Measurements from ENCODE around the gene KCNA3.

KCNA3 gene

GRCh38 chr1:110700767-110701166 is 26.0 kb upstream of the KCNA3 start:
- Histone ChIP-seq H3K36me3 (ENCODE audit: control insufficient read depth, low read depth, low read length) (no peaks in the 10 kb centered on the region), H3K9me3 (ENCODE audit: control insufficient read depth, low read depth, low read length) (no peaks in the 10 kb centered on the region), H3K27ac (ENCODE audit: low read length) (no peak overlapping the region), H3K4me1 (ENCODE audit: control insufficient read depth, low read depth, low read length) (no peaks in the 10 kb centered on the region), H3K4me3 (ENCODE audit: low read length) (no peak overlapping the region), H3K9ac (ENCODE audit: low read length) (no peak overlapping the region), H3K27me3 (ENCODE audit: control insufficient read depth, insufficient read depth, low read length) (no peaks in the 10 kb centered on the region)

DNA sequence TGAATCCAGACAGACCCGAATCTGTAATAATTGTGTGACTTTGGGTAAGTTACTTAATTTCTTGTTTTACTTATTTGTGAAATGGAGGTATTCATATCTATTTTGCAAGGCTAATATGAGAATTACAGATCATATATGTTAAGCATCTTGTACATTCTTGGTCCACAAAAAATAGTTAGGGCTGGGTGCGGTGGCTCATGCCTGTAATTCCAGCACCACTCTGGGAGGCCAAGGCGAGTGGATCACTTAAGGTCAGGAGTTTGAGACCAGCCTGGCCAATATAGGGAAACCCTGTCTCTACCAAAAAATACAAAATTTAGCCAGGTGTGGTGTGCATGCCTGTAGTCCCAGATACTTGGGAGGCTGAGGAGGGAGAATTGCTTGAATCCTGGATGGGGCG is 22.9 kb upstream of the KCNA3 start:
- no peaks in the 10 kb centered on the region for H3K36me3 ChIP-seq (ENCODE audit: control insufficient read depth, low read depth, low read length)

DNA sequence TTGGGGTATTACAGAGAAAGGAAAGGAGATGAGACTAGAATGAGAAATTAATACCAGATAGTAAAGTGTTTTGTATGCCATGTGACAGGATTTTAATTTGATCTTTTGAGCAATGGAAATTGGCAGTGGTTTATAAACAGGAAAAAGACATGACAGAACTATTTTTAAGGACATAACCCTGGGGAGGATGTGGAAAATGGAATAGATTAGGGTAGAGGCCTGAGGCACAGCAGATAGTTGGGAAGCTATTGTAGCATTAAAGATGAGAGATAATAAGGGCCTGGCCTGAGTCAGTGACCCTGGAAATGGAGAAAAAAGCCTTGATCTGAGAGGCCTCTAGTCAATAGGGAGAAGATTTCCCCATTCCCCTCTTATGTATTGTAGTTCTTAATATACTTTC is 22.1 kb upstream of the KCNA3 start:
- no peak overlapping the region for H3K27ac ChIP-seq (ENCODE audit: low read length)
- no peaks in the 10 kb centered on the region for H3K4me1 ChIP-seq (ENCODE audit: control insufficient read depth, low read depth, low read length)
- no peak overlapping the region for H3K4me3 ChIP-seq (ENCODE audit: low read length)
- H3K36me3 ChIP-seq (ENCODE audit: control insufficient read depth, low read depth, low read length) = no peaks in the 10 kb centered on the region
- H3K9me3 ChIP-seq (ENCODE audit: control insufficient read depth, low read depth, low read length) = no peaks in the 10 kb centered on the region
- no peak overlapping the region for H3K9ac ChIP-seq (ENCODE audit: low read length)
- no peaks in the 10 kb centered on the region for H3K27me3 ChIP-seq (ENCODE audit: control insufficient read depth, insufficient read depth, low read length)

More for the DNA sequence above, 22.9 kb upstream of the KCNA3 start:
- no peaks in the 10 kb centered on the region for H3K9me3 ChIP-seq (ENCODE audit: control insufficient read depth, low read depth, low read length)
- no peaks in the 10 kb centered on the region for H3K4me1 ChIP-seq (ENCODE audit: control insufficient read depth, low read depth, low read length)
- H3K9ac ChIP-seq (ENCODE audit: low read length) = no peak overlapping the region
- no peak overlapping the region for H3K27ac ChIP-seq (ENCODE audit: low read length)
- H3K4me3 ChIP-seq (ENCODE audit: low read length) = no peak overlapping the region
- no peaks in the 10 kb centered on the region for H3K27me3 ChIP-seq (ENCODE audit: control insufficient read depth, insufficient read depth, low read length)

GRCh38 chr1:110690709-110691365 is 16.1 kb upstream of the KCNA3 start:
- H3K9ac ChIP-seq (ENCODE audit: low read length) = no peak overlapping the region
- H3K36me3 ChIP-seq (ENCODE audit: control insufficient read depth, low read depth, low read length) = no peaks in the 10 kb centered on the region
- no peaks in the 10 kb centered on the region for H3K9me3 ChIP-seq (ENCODE audit: control insufficient read depth, low read depth, low read length)
- no peaks in the 10 kb centered on the region for H3K27me3 ChIP-seq (ENCODE audit: control insufficient read depth, insufficient read depth, low read length)
- no peak overlapping the region for H3K27ac ChIP-seq (ENCODE audit: low read length)
- no peaks in the 10 kb centered on the region for H3K4me1 ChIP-seq (ENCODE audit: control insufficient read depth, low read depth, low read length)
- no peak overlapping the region for H3K4me3 ChIP-seq (ENCODE audit: low read length)

GRCh38 chr1:110689868-110690267 is 15.1 kb upstream of the KCNA3 start:
- H3K36me3 ChIP-seq (ENCODE audit: control insufficient read depth, low read depth, low read length) = no peaks in the 10 kb centered on the region

GRCh38 chr1:110688514-110688913 is 13.8 kb upstream of the KCNA3 start:
- no peaks in the 10 kb centered on the region for H3K9me3 ChIP-seq (ENCODE audit: control insufficient read depth, low read depth, low read length)
- no peaks in the 10 kb centered on the region for H3K4me1 ChIP-seq (ENCODE audit: control insufficient read depth, low read depth, low read length)
- no peak overlapping the region for H3K27ac ChIP-seq (ENCODE audit: low read length)
- H3K36me3 ChIP-seq (ENCODE audit: control insufficient read depth, low read depth, low read length) = no peaks in the 10 kb centered on the region
- H3K27me3 ChIP-seq (ENCODE audit: control insufficient read depth, insufficient read depth, low read length) = no peaks in the 10 kb centered on the region
- H3K4me3 ChIP-seq (ENCODE audit: low read length) = no peak overlapping the region
- H3K9ac ChIP-seq (ENCODE audit: low read length) = no peak overlapping the region

More at GRCh38 chr1:110689868-110690267, 15.1 kb upstream of the KCNA3 start:
- H3K9ac ChIP-seq (ENCODE audit: low read length) = no peak overlapping the region
- H3K4me3 ChIP-seq (ENCODE audit: low read length) = no peak overlapping the region
- no peaks in the 10 kb centered on the region for H3K9me3 ChIP-seq (ENCODE audit: control insufficient read depth, low read depth, low read length)
- no peaks in the 10 kb centered on the region for H3K27me3 ChIP-seq (ENCODE audit: control insufficient read depth, insufficient read depth, low read length)
- no peaks in the 10 kb centered on the region for H3K4me1 ChIP-seq (ENCODE audit: control insufficient read depth, low read depth, low read length)
- no peak overlapping the region for H3K27ac ChIP-seq (ENCODE audit: low read length)

DNA sequence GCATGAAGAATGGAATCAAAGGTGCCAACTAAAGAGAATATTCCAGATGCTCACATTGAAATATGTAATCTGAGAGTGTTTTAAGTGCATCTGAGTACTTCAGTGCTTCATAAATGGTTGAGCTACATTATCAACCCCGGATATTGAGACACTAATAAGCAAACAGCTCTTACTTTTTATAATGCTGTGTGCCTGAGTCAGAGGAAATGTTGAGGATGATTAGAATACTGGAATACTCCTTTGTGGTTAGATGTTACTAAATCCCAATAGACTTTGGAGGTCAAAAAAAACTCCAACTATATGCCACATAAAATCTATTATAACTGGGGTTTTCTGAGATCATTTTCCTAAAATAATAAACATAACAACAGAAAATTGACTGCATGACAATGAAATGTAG is 12.5 kb upstream of the KCNA3 start:
- Histone ChIP-seq H3K9me3 (ENCODE audit: control insufficient read depth, low read depth, low read length) (no peaks in the 10 kb centered on the region), H3K27ac (ENCODE audit: low read length) (no peak overlapping the region), H3K4me3 (ENCODE audit: low read length) (no peak overlapping the region), H3K36me3 (ENCODE audit: control insufficient read depth, low read depth, low read length) (no peaks in the 10 kb centered on the region), H3K4me1 (ENCODE audit: control insufficient read depth, low read depth, low read length) (no peaks in the 10 kb centered on the region), H3K27me3 (ENCODE audit: control insufficient read depth, insufficient read depth, low read length) (no peaks in the 10 kb centered on the region), H3K9ac (ENCODE audit: low read length) (no peak overlapping the region)

DNA sequence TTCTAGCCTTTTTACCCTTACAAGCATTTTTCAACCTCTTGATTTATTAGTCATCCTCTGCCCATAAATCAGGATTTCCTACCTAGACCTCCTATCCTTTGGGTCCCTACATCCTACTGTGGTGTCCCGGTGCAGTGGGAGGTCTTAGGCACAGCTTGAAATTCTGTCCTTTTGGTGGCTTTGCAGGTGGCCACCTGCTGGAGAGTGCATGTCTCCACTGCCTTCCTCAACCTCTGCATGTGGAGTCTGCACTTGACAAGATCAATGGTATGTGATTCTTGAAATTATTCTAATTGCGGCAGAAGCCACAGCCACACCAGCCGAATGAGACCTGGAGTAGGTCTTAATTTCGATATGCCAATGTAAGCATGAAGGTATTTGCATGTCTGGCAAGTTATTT is 11.4 kb upstream of the KCNA3 start:
- Histone ChIP-seq H3K9ac (ENCODE audit: low read length) (no peak overlapping the region), H3K27me3 (ENCODE audit: control insufficient read depth, insufficient read depth, low read length) (no peaks in the 10 kb centered on the region), H3K4me3 (ENCODE audit: low read length) (no peak overlapping the region), H3K4me1 (ENCODE audit: control insufficient read depth, low read depth, low read length) (no peaks in the 10 kb centered on the region), H3K9me3 (ENCODE audit: control insufficient read depth, low read depth, low read length) (no peaks in the 10 kb centered on the region), H3K27ac (ENCODE audit: low read length) (no peak overlapping the region), H3K36me3 (ENCODE audit: control insufficient read depth, low read depth, low read length) (no peaks in the 10 kb centered on the region)

DNA sequence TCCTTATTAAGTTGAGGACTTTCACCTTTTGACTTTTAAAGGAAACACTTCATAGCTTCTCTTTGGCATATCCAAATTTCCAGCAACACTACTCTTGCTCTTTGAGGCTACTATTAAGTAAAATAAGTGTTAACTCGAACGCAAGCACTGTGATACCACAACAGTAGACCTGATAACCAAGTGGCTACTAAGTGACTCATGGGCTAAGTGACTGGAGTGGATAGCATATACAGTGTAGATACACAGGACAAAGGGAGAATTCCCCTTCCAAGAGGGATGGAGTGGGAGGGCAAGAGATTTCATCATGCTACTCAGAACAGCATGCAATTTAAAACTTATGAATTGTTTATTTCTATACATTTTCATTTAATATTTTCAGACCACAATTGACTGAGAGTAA is 9.8 kb upstream of the KCNA3 start:
- Histone ChIP-seq H3K9ac (ENCODE audit: low read length) (no peak overlapping the region), H3K9me3 (ENCODE audit: control insufficient read depth, low read depth, low read length) (no peaks in the 10 kb centered on the region), H3K4me1 (ENCODE audit: control insufficient read depth, low read depth, low read length) (no peaks in the 10 kb centered on the region), H3K4me3 (ENCODE audit: low read length) (no peak overlapping the region), H3K27ac (ENCODE audit: low read length) (no peak overlapping the region), H3K27me3 (ENCODE audit: control insufficient read depth, insufficient read depth, low read length) (no peaks in the 10 kb centered on the region), H3K36me3 (ENCODE audit: control insufficient read depth, low read depth, low read length) (no peaks in the 10 kb centered on the region)

DNA sequence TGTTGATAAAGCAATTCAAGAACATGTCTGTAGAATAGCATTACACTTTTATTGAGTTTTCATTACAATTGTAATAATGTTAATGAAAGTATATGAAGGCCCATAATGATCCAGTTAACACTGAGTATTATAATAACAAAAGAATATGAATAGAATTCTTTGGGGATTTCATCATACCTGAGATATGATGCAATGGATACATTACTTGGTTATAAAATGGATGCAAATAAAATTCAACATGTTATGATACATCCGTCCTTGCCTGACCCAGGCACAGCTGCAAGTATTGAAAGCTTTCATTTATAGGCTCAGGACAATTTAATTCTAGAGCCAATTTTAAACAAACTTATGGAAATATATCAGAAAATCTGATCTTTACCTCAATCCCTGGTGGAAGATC is 8.2 kb upstream of the KCNA3 start:
- no peaks in the 10 kb centered on the region for H3K4me1 ChIP-seq (ENCODE audit: control insufficient read depth, low read depth, low read length)
- H3K9ac ChIP-seq (ENCODE audit: low read length) = no peak overlapping the region
- no peaks in the 10 kb centered on the region for H3K27me3 ChIP-seq (ENCODE audit: control insufficient read depth, insufficient read depth, low read length)
- H3K36me3 ChIP-seq (ENCODE audit: control insufficient read depth, low read depth, low read length) = no peaks in the 10 kb centered on the region
- no peak overlapping the region for H3K4me3 ChIP-seq (ENCODE audit: low read length)
- H3K9me3 ChIP-seq (ENCODE audit: control insufficient read depth, low read depth, low read length) = no peaks in the 10 kb centered on the region
- no peak overlapping the region for H3K27ac ChIP-seq (ENCODE audit: low read length)

DNA sequence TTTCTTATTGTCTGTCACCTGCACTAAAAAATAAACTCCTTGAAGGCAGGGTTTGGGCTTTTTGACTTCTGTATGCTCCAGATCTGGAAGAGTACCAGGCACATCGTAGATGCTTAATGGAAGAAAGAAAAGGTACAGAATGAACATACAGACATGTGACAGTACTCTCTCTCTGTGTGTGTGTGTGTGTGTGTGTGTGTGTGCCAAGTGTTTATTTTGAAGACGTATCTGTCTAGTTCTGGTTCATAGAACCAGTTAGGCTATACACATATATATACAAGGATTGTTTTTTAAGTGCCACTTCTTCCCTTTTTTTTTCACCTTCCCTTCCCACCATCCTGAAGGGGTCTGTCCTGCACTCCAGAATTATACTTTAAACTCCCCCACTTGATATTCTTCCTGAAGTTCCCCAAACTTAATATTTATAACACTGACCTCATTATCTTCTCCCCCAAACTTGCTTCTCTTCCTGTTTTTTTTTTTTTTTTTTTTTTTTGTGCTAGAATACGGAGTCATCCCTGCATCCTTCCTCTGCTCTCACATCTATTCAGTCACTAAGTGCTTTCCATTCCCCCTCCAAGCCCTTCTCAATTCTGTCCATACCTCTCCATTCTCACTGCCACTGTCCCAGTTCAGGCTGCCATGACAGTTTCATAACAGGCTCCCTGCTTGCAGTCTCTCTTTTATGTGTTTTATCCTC is 5.4 kb upstream of the KCNA3 start:
- H3K36me3 ChIP-seq (ENCODE audit: control insufficient read depth, low read depth, low read length) = no peaks in the 10 kb centered on the region
- H3K9ac ChIP-seq (ENCODE audit: low read length) = no peak overlapping the region
- no peak overlapping the region for H3K4me3 ChIP-seq (ENCODE audit: low read length)
- H3K27me3 ChIP-seq (ENCODE audit: control insufficient read depth, insufficient read depth, low read length) = peaks cover 25% of the 10 kb centered on the region
- H3K4me1 ChIP-seq (ENCODE audit: control insufficient read depth, low read depth, low read length) = peaks cover 5% of the 10 kb centered on the region
- no peak overlapping the region for H3K27ac ChIP-seq (ENCODE audit: low read length)
- H3K9me3 ChIP-seq (ENCODE audit: control insufficient read depth, low read depth, low read length) = no peaks in the 10 kb centered on the region

- Histone ChIP-seq H3K36me3 (ENCODE audit: control insufficient read depth, low read depth, low read length) (no peaks in the 10 kb centered on the region), H3K9me3 (ENCODE audit: control insufficient read depth, low read depth, low read length) (no peaks in the 10 kb centered on the region), H3K9ac (ENCODE audit: low read length) (no peak overlapping the region), H3K4me3 (ENCODE audit: low read length) (no peak overlapping the region), H3K27me3 (ENCODE audit: control insufficient read depth, insufficient read depth, low read length) (peaks cover 49% of the 10 kb centered on the region), H3K27ac (ENCODE audit: low read length) (no peak overlapping the region), H3K4me1 (ENCODE audit: control insufficient read depth, low read depth, low read length) (peaks cover 5% of the 10 kb centered on the region)
Observed at GRCh38 chr1:110677526-110677925, 2.8 kb upstream of the KCNA3 start.

Data from iPS-18a (cell line).